ENCODE measurements around the gene HES6.
"Not testable (repeated sequence)": the region's sequence is repeated elsewhere in the genome, so short reads cannot be mapped to it uniquely, and the experiment has no call there.

- not testable (repeated sequence) for TF ChIP-seq CTCF (optimal IDR thresholded peaks at IDR 0.05 in 1 of 3, IDR thresholded peaks at IDR 0.05 in 1 of 3, conservative IDR thresholded peaks at IDR 0.05 in 1 of 3; ENCODE audit: extremely low read depth in 1 of 3, insufficient read depth in 2 of 3, low read length in 3 of 3); EZH2 (IDR thresholded peaks at IDR 0.05; ENCODE audit: low read length)
These were observed 33.6 kb upstream of the HES6 start for GRCh38 chr2:238273433-238273832.

Measured in keratinocyte (primary cell).